ENCODE data around the gene MAPK8IP1.
"Not testable (repeated sequence)": the region's sequence is repeated elsewhere in the genome, so short reads cannot be mapped to it uniquely, and the experiment has no call there.

The MAPK8IP1 gene

GRCh38 chr11:45885274-45885920 lies at the start of gene MAPK8IP1:
Gene MAPK8IP1 (plus strand): TSS chr11:45885651. CDS start chr11:45885821, 170 bp downstream.
- DNase-seq (ENCODE audit: low spot score): peak; percentile 76

GRCh38 chr11:45839204-45839603 lies 46.2 kb upstream of the MAPK8IP1 start:
- no peak for DNase-seq (ENCODE audit: low spot score)

GRCh38 chr11:45840251-45840650 lies 45.2 kb upstream of the MAPK8IP1 start:
- not testable (repeated sequence) for DNase-seq (ENCODE audit: low spot score)

DNA sequence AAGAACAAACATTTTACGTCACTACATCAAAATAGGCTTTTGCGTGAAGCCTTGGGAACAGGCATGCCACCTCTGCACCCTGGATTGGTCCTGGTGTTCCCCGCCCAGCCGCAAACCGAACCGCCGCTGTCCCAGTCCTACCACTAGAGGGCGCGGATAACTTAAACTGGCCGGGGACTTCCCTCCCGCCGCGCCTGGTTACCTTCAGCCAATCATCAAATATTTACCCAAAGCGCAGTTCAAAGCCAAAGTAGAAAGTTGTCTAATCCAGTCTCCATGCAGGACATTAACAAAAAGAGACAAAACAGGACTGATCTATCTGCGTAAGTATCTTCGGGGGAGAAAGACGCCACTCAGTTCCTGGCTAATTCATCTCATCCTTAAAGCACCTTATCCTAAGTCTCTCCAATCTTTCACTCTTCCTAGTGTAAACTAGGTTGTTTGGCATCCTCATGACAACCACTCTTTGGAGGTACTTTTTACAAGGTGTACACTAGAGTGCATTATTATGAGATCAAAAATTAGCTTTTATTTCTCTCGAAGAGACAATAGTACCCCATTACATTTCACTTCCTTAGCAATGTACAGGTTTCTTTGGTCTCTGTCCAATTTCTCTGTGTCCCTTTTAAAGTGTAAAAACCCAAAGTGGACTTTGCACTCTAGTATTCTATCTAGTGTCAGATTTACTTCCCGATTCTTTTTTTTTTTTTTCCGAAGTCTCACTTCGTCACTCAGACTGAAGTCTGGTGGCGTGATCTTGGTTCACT lies 42.1 kb upstream of the MAPK8IP1 start:
- DNase-seq (ENCODE audit: low spot score): peak; percentile 91

- DNase-seq (ENCODE audit: low spot score): no peak
Observed at GRCh38 chr11:45844822-45845578, 40.5 kb upstream of the MAPK8IP1 start.

DNA sequence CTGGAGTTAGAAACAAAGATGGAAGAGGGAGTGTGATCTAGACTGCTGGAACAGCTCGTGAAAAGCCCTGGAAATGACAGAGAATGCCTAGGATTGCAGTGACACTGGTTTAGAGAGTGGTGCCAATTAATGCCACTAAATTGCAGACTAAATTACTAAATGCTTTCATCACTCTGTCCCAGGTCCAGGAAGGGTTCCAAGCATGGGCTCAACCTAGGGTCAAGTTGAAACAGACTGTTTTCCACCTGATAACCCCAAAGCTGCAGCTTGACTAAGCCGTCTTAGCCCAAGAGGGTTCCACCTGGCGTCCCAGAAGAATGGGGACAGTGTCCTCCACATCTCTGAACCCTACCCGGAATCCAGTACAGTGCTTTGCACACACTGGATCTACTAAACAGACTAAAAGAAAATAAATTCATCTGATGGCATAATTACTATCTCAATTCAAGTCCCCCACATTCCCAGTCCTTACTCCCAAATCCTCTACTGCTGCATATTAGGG lies 39.2 kb upstream of the MAPK8IP1 start:
- no peak for DNase-seq (ENCODE audit: low spot score)

- peak; percentile 98 for DNase-seq (ENCODE audit: low spot score)
Observed at GRCh38 chr11:45846974-45847910, 38.2 kb upstream of the MAPK8IP1 start, which contains the start of gene CRY2. Gene CRY2 (plus strand): TSS chr11:45847475. CDS start chr11:45847491, 16 bp downstream.

GRCh38 chr11:45847911-45848316 lies 37.5 kb upstream of the MAPK8IP1 start:
- DNase-seq (ENCODE audit: low spot score): peak; percentile 54

DNA sequence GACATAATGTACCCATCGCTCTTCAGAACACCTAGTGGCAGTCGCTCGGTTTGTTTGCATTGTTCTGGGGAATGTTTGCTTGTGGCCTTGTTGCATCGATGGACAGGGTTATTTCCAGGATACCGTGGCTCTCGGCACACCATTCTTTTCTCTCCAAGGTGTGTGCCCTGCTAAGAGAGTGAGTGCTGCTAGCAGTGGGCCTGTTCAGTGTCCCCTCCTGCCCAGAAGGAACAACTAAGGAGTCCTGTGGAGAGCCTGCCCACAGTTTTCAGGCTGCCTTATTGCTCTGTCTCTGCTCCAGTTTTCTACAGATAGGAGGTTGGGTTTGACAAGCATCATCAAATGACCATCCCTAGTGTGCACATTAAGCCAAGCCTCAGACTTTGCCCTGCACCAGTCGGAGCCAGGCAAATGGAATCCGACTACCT lies 36.8 kb upstream of the MAPK8IP1 start:
- no peak for DNase-seq (ENCODE audit: low spot score)

- peak; percentile 29 for DNase-seq (ENCODE audit: low spot score)
Observed at GRCh38 chr11:45850446-45850845, 35.0 kb upstream of the MAPK8IP1 start.

DNA sequence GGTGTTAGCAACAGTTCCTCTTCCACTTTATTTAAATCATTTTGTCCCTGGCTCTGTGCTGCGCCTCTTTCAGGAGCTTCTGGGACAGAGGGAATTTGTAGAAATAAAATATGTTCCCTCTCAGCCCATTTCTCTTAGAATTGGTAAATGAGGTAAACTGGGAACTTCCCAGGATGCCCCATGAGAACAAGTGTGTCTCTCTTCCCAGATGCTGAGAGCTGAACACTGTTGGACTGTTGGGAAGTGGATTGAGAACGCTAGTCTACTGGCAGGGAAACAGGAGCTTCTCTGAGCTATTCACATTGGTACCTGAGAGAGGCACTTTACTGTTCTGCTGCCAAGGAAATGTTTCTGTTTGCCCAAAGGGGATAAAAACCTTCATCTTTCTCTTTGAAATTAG lies 34.2 kb upstream of the MAPK8IP1 start:
- DNase-seq (ENCODE audit: low spot score): no peak

DNA sequence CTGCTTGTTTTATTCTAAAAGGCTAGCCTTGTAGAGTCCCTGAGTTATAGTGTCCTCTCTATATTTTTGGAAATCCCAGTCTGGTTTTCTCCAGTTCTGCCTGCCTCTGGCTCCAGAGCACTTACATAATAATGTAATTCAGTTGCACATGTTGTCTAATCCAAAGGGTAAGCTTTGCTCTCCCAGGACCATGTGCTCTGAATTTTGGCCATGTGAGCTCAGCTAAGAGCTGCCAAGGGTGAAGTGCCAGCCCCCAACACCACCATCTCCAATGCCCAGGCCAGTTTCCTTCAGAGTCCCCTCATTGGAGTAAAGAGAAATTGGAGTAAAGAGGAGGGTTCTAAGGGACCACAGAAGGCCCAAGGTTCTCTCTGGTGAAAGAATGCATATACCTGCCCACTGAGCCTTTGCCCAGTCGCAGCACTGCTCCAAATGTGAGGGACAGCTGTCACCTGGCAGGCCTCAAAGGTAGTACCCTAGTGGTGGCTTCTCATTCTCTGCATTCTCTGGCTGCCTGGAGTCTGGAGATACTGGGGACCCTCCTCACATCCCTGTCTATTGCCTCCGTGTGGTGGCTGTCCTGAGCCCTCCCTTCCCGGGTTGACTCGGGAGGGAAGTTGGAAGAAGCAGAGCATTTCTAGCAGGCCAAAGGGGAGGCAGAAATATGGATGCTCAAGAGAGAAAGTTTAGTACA lies 33.3 kb upstream of the MAPK8IP1 start:
- no peak for DNase-seq (ENCODE audit: low spot score)

DNA sequence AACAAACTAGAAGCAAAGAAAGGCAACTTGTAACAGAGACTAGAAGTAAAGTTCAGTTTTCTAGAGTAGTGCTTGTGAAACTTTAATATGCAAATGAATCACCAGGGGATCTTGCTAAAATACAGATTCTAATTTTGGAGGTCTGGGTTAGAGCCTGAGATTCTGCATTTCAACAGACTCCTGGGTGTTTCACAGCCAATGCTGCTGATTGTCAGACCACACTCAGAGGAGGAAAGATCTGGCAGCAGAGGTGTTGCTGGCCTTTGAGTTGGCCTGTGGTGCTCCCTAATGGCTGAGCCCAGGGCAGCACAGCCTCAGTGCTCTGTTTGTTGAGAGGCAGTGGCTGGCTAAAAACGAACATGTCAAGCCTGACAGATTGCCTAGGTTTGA lies 32.7 kb upstream of the MAPK8IP1 start:
- no peak for DNase-seq (ENCODE audit: low spot score)

DNA sequence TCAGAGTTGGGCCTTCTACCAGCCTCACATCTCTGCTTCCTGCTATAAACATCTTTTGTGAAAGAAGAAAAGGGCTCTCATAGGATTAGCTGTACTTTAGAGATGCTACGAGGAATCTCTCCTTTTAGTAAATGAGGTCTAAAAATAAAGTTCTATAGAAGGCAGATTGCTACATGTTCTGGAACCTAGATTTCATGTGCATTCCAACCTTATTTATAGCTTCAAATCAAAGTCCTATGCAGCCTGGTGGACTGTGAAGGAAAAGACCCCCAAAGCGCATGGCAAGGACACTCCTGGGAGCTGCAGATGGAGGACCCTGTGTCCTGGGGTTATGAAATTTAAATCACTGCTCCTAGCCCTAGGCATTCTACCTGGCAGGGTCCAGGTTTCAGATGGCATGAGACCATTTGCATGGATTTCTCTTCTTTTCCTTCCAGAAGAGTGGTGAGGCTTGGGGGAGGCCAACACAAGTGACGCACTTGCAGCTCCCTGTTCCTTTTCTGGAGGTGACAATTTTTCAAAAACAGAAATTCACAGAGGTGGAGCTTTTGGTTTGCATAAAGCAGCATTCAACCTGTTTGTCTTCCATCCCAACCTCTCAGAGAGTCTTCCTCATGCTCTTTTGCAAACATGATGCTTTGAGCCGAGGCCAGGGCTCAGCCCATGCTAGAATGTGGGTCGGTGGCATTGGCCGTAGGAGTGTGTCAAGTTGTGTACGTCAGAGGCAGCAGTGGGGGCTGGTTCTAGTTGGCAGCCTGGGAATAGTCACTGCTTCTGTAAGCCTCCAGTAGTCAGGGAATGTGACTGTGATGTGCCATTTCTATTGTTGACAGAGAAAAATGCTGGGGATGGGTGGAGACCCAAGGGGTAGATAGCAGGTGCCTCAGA lies 31.9 kb upstream of the MAPK8IP1 start:
- no peak for DNase-seq (ENCODE audit: low spot score)

GRCh38 chr11:45855308-45855707 lies 30.1 kb upstream of the MAPK8IP1 start:
- no peak for DNase-seq (ENCODE audit: low spot score)

DNA sequence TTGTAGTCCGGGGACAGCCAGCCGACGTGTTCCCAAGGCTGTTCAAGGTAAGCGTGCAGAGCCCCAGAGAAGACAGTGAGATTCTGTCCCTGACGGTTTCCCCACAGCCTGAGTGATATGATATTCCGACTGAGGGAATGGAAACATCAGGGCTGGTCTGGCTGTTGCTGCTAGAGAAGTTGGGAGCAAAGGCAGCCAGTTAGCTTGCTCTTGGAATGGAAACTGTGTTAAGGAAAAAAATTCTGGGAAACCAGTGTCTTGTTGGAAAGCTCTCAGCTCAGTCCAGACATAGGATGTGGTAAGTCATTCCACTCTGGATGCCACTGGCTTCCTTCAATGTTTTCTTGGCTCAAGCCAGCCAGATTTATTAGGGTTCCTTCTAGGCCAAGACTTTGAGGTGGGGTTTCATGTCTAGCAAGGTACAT lies 29.4 kb upstream of the MAPK8IP1 start:
- DNase-seq (ENCODE audit: low spot score): peak; percentile 54

GRCh38 chr11:45857961-45858474 lies 27.4 kb upstream of the MAPK8IP1 start:
- DNase-seq (ENCODE audit: low spot score): peak; percentile 87

DNA sequence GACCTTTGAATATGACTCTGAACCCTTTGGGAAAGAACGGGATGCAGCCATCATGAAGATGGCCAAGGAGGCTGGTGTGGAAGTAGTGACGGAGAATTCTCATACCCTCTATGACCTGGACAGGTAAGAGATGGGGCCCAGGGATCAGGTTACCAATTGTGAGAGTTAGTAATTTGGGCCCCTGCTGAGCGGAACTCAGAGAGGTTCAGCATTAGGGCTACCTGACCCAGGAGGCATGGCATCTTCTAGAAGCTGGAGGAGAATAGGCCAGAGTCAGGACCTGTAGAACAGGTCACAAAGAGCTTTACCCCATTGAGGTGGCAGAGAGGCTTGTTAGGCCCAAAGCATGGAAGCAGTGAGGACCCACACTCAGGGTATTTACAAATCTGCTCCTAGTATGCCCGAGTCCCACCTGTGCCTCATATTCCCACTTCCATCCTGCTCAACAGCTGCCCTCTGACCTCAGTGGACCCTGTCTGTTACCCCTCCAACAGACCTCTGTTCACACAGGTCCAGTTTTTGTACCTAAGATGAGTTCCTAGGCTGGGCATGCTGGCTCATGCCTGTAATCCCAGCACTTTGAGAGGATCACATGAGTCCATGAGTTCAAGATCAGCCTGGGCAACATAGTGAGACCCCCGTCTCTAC lies 26.6 kb upstream of the MAPK8IP1 start:
- no peak for DNase-seq (ENCODE audit: low spot score)

GRCh38 chr11:45859661-45860140 lies 25.8 kb upstream of the MAPK8IP1 start:
- peak; percentile 98 for DNase-seq (ENCODE audit: low spot score)

All from AG08395 (cell line).